Astrocyte (in vitro differentiated cells and primary cell): ENCODE data around the gene KIRREL3. TPM values are rescaled to one million over a fixed set of nuclear protein-coding genes. Genes with fewer than 3 reads are reported as not detected.

Experiments used
- DNase-seq: peaks from one replicate; pipeline ENCODE4 v3.0.0-alpha.2; 2010; ENCODE audit warnings: low read depth
- FAIRE-seq: peaks from 2 replicates; lab custom pipeline; 2011; peaks lifted over from hg19 to GRCh38; lab: Jason Lieb, UNC
- H2AFZ ChIP-seq: 2 replicates; pipeline ENCODE4 v1.6.0; 2012; ENCODE audit warnings: low read depth, low read length, inconsistent platforms
- H3K27ac ChIP-seq: 2 replicates; pipeline ENCODE4 v1.5.1; 2011; ENCODE audit warnings: low read depth, low read length, inconsistent platforms
- H3K27me3 ChIP-seq: 2 replicates; pipeline ENCODE4 v1.6.0; 2011; ENCODE audit warnings: low read length, inconsistent platforms; ENCODE audit not compliant: insufficient read depth
- H3K36me3 ChIP-seq: 2 replicates; pipeline ENCODE4 v1.5.1; 2011; ENCODE audit warnings: low read length, inconsistent platforms; ENCODE audit not compliant: insufficient read depth
- H3K4me1 ChIP-seq: 2 replicates; pipeline ENCODE4 v1.5.1; 2011; ENCODE audit warnings: low read length, inconsistent platforms; ENCODE audit not compliant: insufficient read depth
- H3K4me2 ChIP-seq: 2 replicates; pipeline ENCODE4 v1.6.0; 2012; ENCODE audit warnings: low read length, inconsistent platforms
- H3K4me3 ChIP-seq: 2 replicates; pipeline ENCODE4 v1.5.1; 2011; ENCODE audit warnings: low read depth, mild to moderate bottlenecking, low read length, inconsistent platforms; ENCODE audit not compliant: insufficient read depth
- H3K79me2 ChIP-seq: 2 replicates; pipeline ENCODE4 v1.6.0; 2012; ENCODE audit warnings: mild to moderate bottlenecking, low read length, inconsistent platforms; ENCODE audit not compliant: insufficient read depth
- H3K9ac ChIP-seq: 2 replicates; pipeline ENCODE4 v1.6.0; 2012; ENCODE audit warnings: mild to moderate bottlenecking, low read length, inconsistent platforms
- H3K9me3 ChIP-seq: 2 replicates; pipeline ENCODE4 v1.5.1; 2012; ENCODE audit warnings: low read depth, mild to moderate bottlenecking, low read length, inconsistent platforms; ENCODE audit not compliant: insufficient read depth
- H4K20me1 ChIP-seq: 2 replicates; pipeline ENCODE4 v1.6.0; 2012; ENCODE audit warnings: low read length, inconsistent platforms; ENCODE audit not compliant: insufficient read depth
- H3K27ac Mint-ChIP-seq: one replicate; pipeline ENCODE4 v1.8.0; 2021; ENCODE audit warnings: mild to moderate bottlenecking, mixed read lengths; ENCODE audit not compliant: unreplicated experiment
- H3K27me3 Mint-ChIP-seq: one replicate; pipeline ENCODE4 v1.8.0; 2021; ENCODE audit warnings: low read depth, mixed read lengths; ENCODE audit not compliant: unreplicated experiment
- H3K36me3 Mint-ChIP-seq: one replicate; pipeline ENCODE4 v1.8.0; 2021; ENCODE audit warnings: low read depth, mixed read lengths; ENCODE audit not compliant: unreplicated experiment
- H3K4me1 Mint-ChIP-seq: one replicate; pipeline ENCODE4 v1.8.0; 2021; ENCODE audit warnings: low read depth, mixed read lengths; ENCODE audit not compliant: unreplicated experiment
- H3K4me3 Mint-ChIP-seq: one replicate; pipeline ENCODE4 v1.8.0; 2021; ENCODE audit warnings: mild to moderate bottlenecking, moderate library complexity, mixed read lengths; ENCODE audit not compliant: unreplicated experiment
- H3K9me3 Mint-ChIP-seq: one replicate; pipeline ENCODE4 v1.8.0; 2021; ENCODE audit warnings: mild to moderate bottlenecking, mixed read lengths; ENCODE audit not compliant: unreplicated experiment
- CTCF ChIP-seq: IDR thresholded peaks from 2 replicates; pipeline ENCODE4 v1.5.1; 2011; ENCODE audit warnings: low read depth, mild to moderate bottlenecking, inconsistent platforms, low read length, moderate library complexity; ENCODE audit not compliant: insufficient read depth
- EZH2 ChIP-seq: IDR thresholded peaks from 2 replicates; pipeline ENCODE4 v1.6.1; 2012; ENCODE audit warnings: mild to moderate bottlenecking, low read length, inconsistent platforms; ENCODE audit not compliant: insufficient read depth
- total RNA-seq: library from RNA; stranded (reverse); gene quantifications from 2 replicates; pipeline ENCODE4 v1.2.1, GENCODE V29; 2021

KIRREL3 gene
- total RNA-seq, 1 donor from 2014 or later = 0.91 TPM

GRCh38 chr11:126514061-126514693, 486.4 kb downstream of the KIRREL3 start:
- Histone ChIP-seq H3K36me3 (no peaks in the 10 kb centered on the region), H3K4me1 (no peaks in the 10 kb centered on the region), H3K4me2 (no peak overlapping the region), H3K27ac (no peak overlapping the region), H3K79me2 (no peaks in the 10 kb centered on the region), H3K4me3 (no peak overlapping the region), H3K9me3 (no peaks in the 10 kb centered on the region), H3K9ac (no peak overlapping the region), H3K27me3 (no peaks in the 10 kb centered on the region), H2AFZ (no peak overlapping the region), H4K20me1 (no peaks in the 10 kb centered on the region)
- TF ChIP-seq EZH2 (no peak), CTCF (no peak)
- Mint-ChIP-seq H3K36me3 (peaks cover under 1% of the 10 kb centered on the region), H3K9me3 (peaks cover under 1% of the 10 kb centered on the region), H3K4me1 (no peaks in the 10 kb centered on the region), H3K27me3 (peaks cover 70% of the 10 kb centered on the region), H3K4me3 (no peak overlapping the region), H3K27ac (no peak overlapping the region)
- FAIRE-seq (no peak), DNase-seq (no peak)

GRCh38 chr11:126512741-126513715, 487.5 kb downstream of the KIRREL3 start:
- Histone ChIP-seq H3K4me1 (no peaks in the 10 kb centered on the region), H2AFZ (no peak overlapping the region), H3K9me3 (no peaks in the 10 kb centered on the region), H3K79me2 (no peaks in the 10 kb centered on the region), H3K27me3 (no peaks in the 10 kb centered on the region), H3K4me3 (no peak overlapping the region), H3K36me3 (no peaks in the 10 kb centered on the region), H3K9ac (no peak overlapping the region), H4K20me1 (no peaks in the 10 kb centered on the region), H3K27ac (no peak overlapping the region), H3K4me2 (no peak overlapping the region)
- TF ChIP-seq EZH2 = no peak
- no peak for TF ChIP-seq CTCF
- DNase-seq (no peak), FAIRE-seq (no peak)
- Mint-ChIP-seq H3K36me3 (peaks cover 3% of the 10 kb centered on the region), H3K4me3 (no peak overlapping the region), H3K27me3 (peaks cover 77% of the 10 kb centered on the region), H3K4me1 (no peaks in the 10 kb centered on the region), H3K27ac (no peak overlapping the region), H3K9me3 (peaks cover 3% of the 10 kb centered on the region)
